ELR (cell line): ENCODE data around the gene DUSP12.
"Not testable (repeated sequence)": the region's sequence is repeated elsewhere in the genome, so short reads cannot be mapped to it uniquely, and the experiment has no call there.

Experiments
- DNase-seq: peaks from one replicate; pipeline ENCODE4 v3.0.0-alpha.2; 2015; ENCODE audit warnings: low read depth

DUSP12 gene

GRCh38 chr1:161727256-161727924 lies 22.2 kb upstream of the DUSP12 start:
- peak; percentile 79 for DNase-seq

- DNase-seq, result no peak
These were observed 21.0 kb upstream of the DUSP12 start for GRCh38 chr1:161728376-161729226.

- peak; percentile 92 for DNase-seq
These were observed 19.5 kb upstream of the DUSP12 start for GRCh38 chr1:161730050-161730564.

GRCh38 chr1:161731241-161731640 lies 18.3 kb upstream of the DUSP12 start:
- no peak for DNase-seq

GRCh38 chr1:161731981-161732718 lies 17.4 kb upstream of the DUSP12 start:
- DNase-seq, result no peak

- peak; percentile 94 for DNase-seq
These were observed 16.1 kb upstream of the DUSP12 start for GRCh38 chr1:161733526-161733925.

- no peak for DNase-seq
These were observed 13.7 kb upstream of the DUSP12 start for GRCh38 chr1:161735837-161736236.

GRCh38 chr1:161736335-161736969 lies 13.1 kb upstream of the DUSP12 start:
- DNase-seq, result peak; percentile 76

GRCh38 chr1:161737625-161738024 lies 12.0 kb upstream of the DUSP12 start:
- DNase-seq, result no peak

- peak; percentile 94 for DNase-seq
These were observed 10.8 kb upstream of the DUSP12 start for GRCh38 chr1:161738627-161739287.

GRCh38 chr1:161739865-161740566 lies 9.6 kb upstream of the DUSP12 start:
- DNase-seq, result no peak

- no peak for DNase-seq
These were observed 8.7 kb upstream of the DUSP12 start for GRCh38 chr1:161740921-161741320.

GRCh38 chr1:161743231-161743630 lies 6.4 kb upstream of the DUSP12 start:
- no peak for DNase-seq

GRCh38 chr1:161747801-161748200 lies 1.8 kb upstream of the DUSP12 start:
- no peak for DNase-seq

- peak; percentile 60 for DNase-seq
These were observed 14.0 kb downstream of the DUSP12 start for GRCh38 chr1:161763522-161764098.

GRCh38 chr1:161766102-161766981 lies 16.8 kb downstream of the DUSP12 start, which contains the start of gene ATF6:
Gene ATF6 (plus strand): TSS chr1:161766320. CDS start chr1:161766361, 41 bp downstream.
- DNase-seq, result peak; percentile 96

GRCh38 chr1:161768461-161768860 lies 18.9 kb downstream of the DUSP12 start:
- DNase-seq, result no peak

GRCh38 chr1:161768986-161769672 lies 19.5 kb downstream of the DUSP12 start:
- no peak for DNase-seq

GRCh38 chr1:161769673-161770045 lies 20.1 kb downstream of the DUSP12 start:
- DNase-seq, result not testable (repeated sequence)
